ENCODE data around the gene FAM163B. TPM values are rescaled to one million over a fixed set of nuclear protein-coding genes. Genes with fewer than 3 reads are reported as not detected.

The FAM163B gene
- total and polyA plus RNA-seq, 2 experiments from 2014 or later: 5.6 TPM; not detected in 1

DNA sequence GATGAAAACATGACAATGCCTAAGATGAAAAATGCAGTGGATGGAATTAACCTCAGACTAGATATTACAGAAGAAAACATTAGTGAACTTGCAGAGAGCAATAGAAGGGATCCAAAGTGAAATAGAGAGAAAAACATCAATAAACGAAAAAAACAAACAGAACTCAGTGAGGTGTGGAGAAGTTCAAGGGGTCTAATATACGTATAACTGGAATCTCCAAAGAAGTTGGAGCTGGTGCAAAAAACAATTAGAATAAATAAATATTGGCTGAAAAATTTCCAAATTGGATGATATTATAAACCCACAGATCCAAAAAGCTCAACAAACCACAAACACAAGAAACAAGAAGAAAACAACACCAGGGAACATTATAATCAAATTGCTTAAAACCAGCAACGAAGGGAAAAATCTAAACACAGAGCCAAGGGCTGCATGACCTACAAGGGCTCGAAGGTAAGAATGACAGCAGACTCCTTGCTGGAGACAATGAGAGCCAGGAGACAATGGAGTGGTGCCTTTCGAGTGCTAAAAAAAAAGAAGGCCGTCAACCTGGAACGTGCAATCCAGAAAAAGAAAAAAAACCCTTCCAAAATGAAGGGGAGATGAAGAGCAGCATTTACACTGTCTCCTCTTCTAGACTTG, 11.8 kb downstream of the FAM163B start:
- Histone ChIP-seq H3K27me3 (no peaks in the 10 kb centered on the region), H3K27ac (no peak overlapping the region), H3K4me3 (no peak overlapping the region), H3K4me1 (ENCODE audit: low read depth) (no peaks in the 10 kb centered on the region), H3K9me3 (ENCODE audit: low read depth) (no peaks in the 10 kb centered on the region), H3K36me3 (no peaks in the 10 kb centered on the region)
- DNase-seq (ENCODE audit: low read depth in 1 of 2, low spot score in 1 of 2): peak in 1 of 2 donors; percentile 27
- no peak for TF ChIP-seq CTCF (IDR thresholded peaks at IDR 0.05; ENCODE audit: low read depth, low read length)

DNA sequence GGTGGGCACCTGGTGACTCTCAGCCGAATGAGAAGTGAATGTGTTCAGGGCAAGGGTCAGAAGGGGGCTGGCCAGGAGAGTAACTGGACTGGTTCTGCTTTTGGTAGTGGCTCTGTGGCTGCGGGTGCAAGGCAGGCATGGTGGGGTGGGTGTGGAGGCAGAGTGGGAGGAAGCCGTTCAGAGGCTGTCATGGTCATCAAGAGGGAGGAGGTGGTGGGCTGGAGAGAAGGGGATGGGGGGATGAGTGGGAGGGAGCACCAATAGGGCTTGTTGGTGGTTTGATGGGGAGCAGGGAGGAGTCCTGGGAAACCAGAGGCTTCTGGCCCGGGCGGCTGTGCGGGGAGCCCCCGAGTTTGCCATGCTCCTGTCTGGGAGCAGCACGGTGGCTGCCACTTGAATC, 13.3 kb downstream of the FAM163B start:
- H3K27me3 ChIP-seq: no peaks in the 10 kb centered on the region
- no peak for TF ChIP-seq CTCF (IDR thresholded peaks at IDR 0.05; ENCODE audit: low read depth, low read length)
- no peak for DNase-seq (ENCODE audit: low read depth in 1 of 2, low spot score in 1 of 2)
- no peak overlapping the region for H3K4me3 ChIP-seq
- no peaks in the 10 kb centered on the region for H3K4me1 ChIP-seq (ENCODE audit: low read depth)
- H3K27ac ChIP-seq: no peak overlapping the region
- no peaks in the 10 kb centered on the region for H3K36me3 ChIP-seq
- no peaks in the 10 kb centered on the region for H3K9me3 ChIP-seq (ENCODE audit: low read depth)

DNA sequence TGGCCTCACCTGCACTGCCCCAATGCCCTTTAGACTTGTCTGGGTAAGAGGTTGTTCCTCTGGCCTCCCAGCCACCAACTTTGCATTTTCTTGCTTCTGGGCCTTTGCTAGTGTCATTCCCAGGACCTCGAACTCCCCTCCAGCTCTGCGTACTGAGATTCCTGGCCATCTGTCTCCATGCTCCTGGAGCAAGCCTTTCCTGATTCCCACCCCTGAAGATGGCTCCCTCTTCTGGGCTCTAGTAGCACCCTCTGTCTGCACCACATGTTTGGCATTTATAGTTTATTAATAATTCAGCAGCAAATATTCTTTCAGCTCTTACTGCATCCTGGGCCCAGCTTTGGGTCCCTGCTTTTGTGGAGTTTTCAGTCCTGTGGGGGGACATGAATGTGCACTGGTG, 14.9 kb downstream of the FAM163B start:
- TF ChIP-seq CTCF (IDR thresholded peaks at IDR 0.05; ENCODE audit: low read depth, low read length): no peak
- Histone ChIP-seq H3K4me1 (ENCODE audit: low read depth) (no peaks in the 10 kb centered on the region), H3K27ac (no peak overlapping the region), H3K27me3 (no peaks in the 10 kb centered on the region), H3K9me3 (ENCODE audit: low read depth) (no peaks in the 10 kb centered on the region), H3K4me3 (no peak overlapping the region), H3K36me3 (no peaks in the 10 kb centered on the region)
- DNase-seq (ENCODE audit: low read depth in 1 of 2, low spot score in 1 of 2): no peak

- TF ChIP-seq CTCF (IDR thresholded peaks at IDR 0.05; ENCODE audit: low read depth, low read length): no peak
- no peak for DNase-seq (ENCODE audit: low read depth in 1 of 2, low spot score in 1 of 2)
- H3K4me1 ChIP-seq (ENCODE audit: low read depth): no peaks in the 10 kb centered on the region
- no peak overlapping the region for H3K27ac ChIP-seq
- no peak overlapping the region for H3K4me3 ChIP-seq
- H3K36me3 ChIP-seq: no peaks in the 10 kb centered on the region
- no peaks in the 10 kb centered on the region for H3K27me3 ChIP-seq
- no peaks in the 10 kb centered on the region for H3K9me3 ChIP-seq (ENCODE audit: low read depth)
Measured at GRCh38 chr9:133593587-133594253, 15.5 kb downstream of the FAM163B start.

- Histone ChIP-seq H3K27me3 (no peaks in the 10 kb centered on the region), H3K9me3 (ENCODE audit: low read depth) (no peaks in the 10 kb centered on the region), H3K36me3 (no peaks in the 10 kb centered on the region), H3K4me3 (no peak overlapping the region), H3K27ac (no peak overlapping the region), H3K4me1 (ENCODE audit: low read depth) (no peaks in the 10 kb centered on the region)
- peak; percentile 33 for TF ChIP-seq CTCF (IDR thresholded peaks at IDR 0.05; ENCODE audit: low read depth, low read length)
- peak in 1 of 2 donors; percentile 27 for DNase-seq (ENCODE audit: low read depth in 1 of 2, low spot score in 1 of 2)
Measured at GRCh38 chr9:133592731-133593409, 16.3 kb downstream of the FAM163B start.
